ENCODE data around the gene AHCYL2.
"Not testable (repeated sequence)": the region's sequence is repeated elsewhere in the genome, so short reads cannot be mapped to it uniquely, and the experiment has no call there.

AHCYL2 gene

DNA sequence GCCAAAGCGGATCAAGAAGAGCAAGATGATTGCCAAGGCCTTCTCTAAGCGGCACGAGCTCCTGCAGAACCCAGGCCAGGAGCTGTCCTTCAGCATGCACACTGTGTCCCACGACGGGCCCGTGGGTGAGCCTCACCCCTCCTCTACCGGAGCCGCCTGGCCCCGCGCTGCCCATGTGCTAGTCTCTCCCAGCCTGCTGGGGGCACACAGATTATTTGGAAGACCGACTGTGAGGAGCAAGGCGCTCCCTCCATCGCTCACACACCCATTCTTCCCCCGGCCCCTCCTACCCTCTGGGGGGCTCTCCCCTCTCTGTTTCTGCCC, 13.9 kb upstream of the AHCYL2 start:
- Histone ChIP-seq H3K4me3 (ENCODE audit: low read depth in 1 of 2, low read length in 1 of 2) (no peak overlapping the region), H3K9me3 (no peaks in the 10 kb centered on the region), H3K4me1 (ENCODE audit: control insufficient read depth in 1 of 2, insufficient read depth in 1 of 2, low read depth in 1 of 2, low read length in 1 of 2) (no peaks in the 10 kb centered on the region), H3K27ac (no peak overlapping the region), H3K36me3 (no peaks in the 10 kb centered on the region), H3K27me3 (no peaks in the 10 kb centered on the region)
- TF ChIP-seq, protein P1, sequence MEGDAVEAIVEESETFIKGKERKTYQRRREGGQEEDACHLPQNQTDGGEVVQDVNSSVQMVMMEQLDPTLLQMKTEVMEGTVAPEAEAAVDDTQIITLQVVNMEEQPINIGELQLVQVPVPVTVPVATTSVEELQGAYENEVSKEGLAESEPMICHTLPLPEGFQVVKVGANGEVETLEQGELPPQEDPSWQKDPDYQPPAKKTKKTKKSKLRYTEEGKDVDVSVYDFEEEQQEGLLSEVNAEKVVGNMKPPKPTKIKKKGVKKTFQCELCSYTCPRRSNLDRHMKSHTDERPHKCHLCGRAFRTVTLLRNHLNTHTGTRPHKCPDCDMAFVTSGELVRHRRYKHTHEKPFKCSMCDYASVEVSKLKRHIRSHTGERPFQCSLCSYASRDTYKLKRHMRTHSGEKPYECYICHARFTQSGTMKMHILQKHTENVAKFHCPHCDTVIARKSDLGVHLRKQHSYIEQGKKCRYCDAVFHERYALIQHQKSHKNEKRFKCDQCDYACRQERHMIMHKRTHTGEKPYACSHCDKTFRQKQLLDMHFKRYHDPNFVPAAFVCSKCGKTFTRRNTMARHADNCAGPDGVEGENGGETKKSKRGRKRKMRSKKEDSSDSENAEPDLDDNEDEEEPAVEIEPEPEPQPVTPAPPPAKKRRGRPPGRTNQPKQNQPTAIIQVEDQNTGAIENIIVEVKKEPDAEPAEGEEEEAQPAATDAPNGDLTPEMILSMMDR (IDR thresholded peaks at IDR 0.05): no peak

- Histone ChIP-seq H3K36me3 (no peaks in the 10 kb centered on the region), H3K4me3 (ENCODE audit: low read depth in 1 of 2, low read length in 1 of 2) (no peak overlapping the region), H3K9me3 (no peaks in the 10 kb centered on the region), H3K27ac (no peak overlapping the region), H3K27me3 (peaks cover under 1% of the 10 kb centered on the region), H3K4me1 (ENCODE audit: control insufficient read depth in 1 of 2, insufficient read depth in 1 of 2, low read depth in 1 of 2, low read length in 1 of 2) (no peaks in the 10 kb centered on the region)
- TF ChIP-seq, protein P1 (IDR thresholded peaks at IDR 0.05): no peak
Measured at GRCh38 chr7:129212126-129212525, 12.7 kb upstream of the AHCYL2 start.

DNA sequence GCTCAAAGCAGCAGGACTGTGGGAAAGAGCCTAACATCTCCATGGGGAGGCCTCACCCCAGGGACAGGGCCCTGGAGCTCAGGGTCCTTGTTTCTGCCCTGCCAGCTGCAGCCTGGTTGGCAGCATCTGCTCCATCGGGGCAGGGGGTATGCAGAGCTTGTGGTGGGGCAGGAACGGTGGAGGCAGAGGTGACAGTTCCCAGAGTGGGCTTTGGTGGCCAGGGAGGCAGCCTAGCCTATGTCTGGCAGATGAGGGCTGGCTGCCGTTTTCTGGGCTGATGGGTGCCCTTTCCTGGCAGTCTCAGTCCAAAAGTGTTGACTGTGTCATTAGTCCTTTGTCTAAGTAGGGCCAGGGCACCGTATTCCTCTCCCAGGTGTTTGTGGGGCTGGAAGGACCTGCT, 12.2 kb upstream of the AHCYL2 start:
- Histone ChIP-seq H3K36me3 (no peaks in the 10 kb centered on the region), H3K4me1 (ENCODE audit: control insufficient read depth in 1 of 2, insufficient read depth in 1 of 2, low read depth in 1 of 2, low read length in 1 of 2) (no peaks in the 10 kb centered on the region)
- TF ChIP-seq, protein P1 (IDR thresholded peaks at IDR 0.05): no peak

DNA sequence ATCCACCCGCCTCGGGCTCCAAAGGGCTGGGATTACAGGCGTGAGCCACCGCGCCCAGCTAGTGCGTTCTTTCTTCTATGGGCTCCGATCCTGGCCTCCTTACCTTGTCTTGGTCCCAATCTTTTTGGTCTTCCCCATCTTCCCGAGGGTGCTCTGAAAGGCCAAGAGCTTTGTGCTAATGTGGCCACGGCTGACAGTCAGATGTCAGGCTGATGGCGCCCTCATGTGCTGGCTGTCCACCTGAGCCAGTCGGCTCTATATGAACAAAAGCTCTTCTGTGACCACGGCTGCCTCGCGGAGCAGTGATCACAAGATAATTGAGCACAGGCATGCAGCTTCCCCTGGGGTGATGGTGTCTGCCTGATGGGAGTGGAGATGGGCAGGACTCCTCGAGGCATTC, 11.0 kb upstream of the AHCYL2 start:
- TF ChIP-seq, protein P1 (IDR thresholded peaks at IDR 0.05): no peak
- H3K36me3 ChIP-seq: no peaks in the 10 kb centered on the region
- no peak overlapping the region for H3K27ac ChIP-seq

More for the DNA sequence above, 12.2 kb upstream of the AHCYL2 start:
- Histone ChIP-seq H3K4me3 (ENCODE audit: low read depth in 1 of 2, low read length in 1 of 2) (no peak overlapping the region), H3K27ac (no peak overlapping the region), H3K27me3 (peaks cover 5% of the 10 kb centered on the region), H3K9me3 (no peaks in the 10 kb centered on the region)

GRCh38 chr7:129215691-129216090, 9.1 kb upstream of the AHCYL2 start:
- not testable (repeated sequence) for H3K4me3 ChIP-seq (ENCODE audit: low read depth in 1 of 2, low read length in 1 of 2)

More for the DNA sequence above, 11.0 kb upstream of the AHCYL2 start:
- Histone ChIP-seq H3K27me3 (peaks cover 7% of the 10 kb centered on the region), H3K4me1 (ENCODE audit: control insufficient read depth in 1 of 2, insufficient read depth in 1 of 2, low read depth in 1 of 2, low read length in 1 of 2) (peaks cover 2 to 6% of the 10 kb centered on the region in 2 experiments), H3K9me3 (no peaks in the 10 kb centered on the region), H3K4me3 (ENCODE audit: low read depth in 1 of 2, low read length in 1 of 2) (no peak overlapping the region)

GRCh38 chr7:129216101-129216715, 8.6 kb upstream of the AHCYL2 start:
- H3K9me3 ChIP-seq; H3K27me3 ChIP-seq; H3K27ac ChIP-seq; H3K36me3 ChIP-seq; H3K4me3 ChIP-seq (ENCODE audit: low read depth in 1 of 2, low read length in 1 of 2); H3K4me1 ChIP-seq (ENCODE audit: control insufficient read depth in 1 of 2, insufficient read depth in 1 of 2, low read depth in 1 of 2, low read length in 1 of 2): not testable (repeated sequence)

More at GRCh38 chr7:129215691-129216090, 9.1 kb upstream of the AHCYL2 start:
- not testable (repeated sequence) for H3K9me3 ChIP-seq; H3K27me3 ChIP-seq; H3K36me3 ChIP-seq; H3K27ac ChIP-seq; H3K4me1 ChIP-seq (ENCODE audit: control insufficient read depth in 1 of 2, insufficient read depth in 1 of 2, low read depth in 1 of 2, low read length in 1 of 2)

DNA sequence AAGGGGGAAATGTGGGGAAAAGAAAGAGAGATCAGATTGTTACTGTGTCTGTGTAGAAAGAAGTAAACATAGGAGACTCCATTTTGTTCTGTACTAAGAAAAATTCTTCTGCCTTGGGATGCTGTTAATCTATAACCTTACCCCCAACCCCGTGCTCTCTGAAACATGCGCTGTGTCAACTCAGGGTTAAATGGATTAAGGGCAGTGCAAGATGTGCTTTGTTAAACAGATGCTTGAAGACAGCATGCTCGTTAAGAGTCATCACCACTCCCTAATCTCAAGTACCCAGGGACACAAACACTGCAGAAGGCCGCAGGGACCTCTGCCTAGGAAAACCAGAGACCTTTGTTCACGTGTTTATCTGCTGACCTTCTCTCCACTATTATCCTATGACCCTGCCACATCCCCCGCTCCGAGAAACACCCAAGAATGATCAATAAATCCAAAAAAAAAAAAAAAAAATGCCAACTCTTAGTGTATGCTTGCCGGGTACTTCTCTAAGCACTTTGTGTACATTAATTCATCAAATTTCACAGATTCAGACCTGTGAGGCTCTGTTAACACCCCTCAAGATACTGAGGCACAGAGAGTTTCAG, 7.9 kb upstream of the AHCYL2 start:
- not testable (repeated sequence) for H3K4me3 ChIP-seq (ENCODE audit: low read depth in 1 of 2, low read length in 1 of 2)

More for the DNA sequence above, 7.9 kb upstream of the AHCYL2 start:
- peaks cover 8 to 12% of the 10 kb centered on the region in 2 experiments for H3K4me1 ChIP-seq (ENCODE audit: control insufficient read depth in 1 of 2, insufficient read depth in 1 of 2, low read depth in 1 of 2, low read length in 1 of 2)
- not testable (repeated sequence) for H3K36me3 ChIP-seq, H3K9me3 ChIP-seq, H3K27ac ChIP-seq, H3K27me3 ChIP-seq

All from neutrophil (primary cell).